Activated CD8-positive, alpha-beta T cell treated with anti-CD3 and anti-CD28 coated beads for 36 hours (primary cell): ENCODE measurements around the gene CCDC171. TPM values are rescaled to one million over a fixed set of nuclear protein-coding genes. Genes with fewer than 3 reads are reported as not detected.

ENCODE experiments used
- ATAC-seq: fragments of 200-7000 bp; cut with Tn5 transposase; one replicate; pipeline ENCODE4 v1.10.0; 2021; ENCODE audit warnings: mild to moderate bottlenecking, moderate library complexity
- CTCF ChIA-PET: fragments of 350-600 bp; sonication (Branson Sonifier 250); formaldehyde crosslinking; loops from one replicate; lab custom pipeline; 2021; ENCODE audit warnings: antibody characterized with exemption; lab: Charles Lee
- POLR2A ChIA-PET: fragments of 350-600 bp; sonication (Branson Sonifier 250); formaldehyde crosslinking; loops from one replicate; lab custom pipeline; 2021; ENCODE audit warnings: antibody characterized with exemption; lab: Charles Lee
- DNase-seq: peaks from one replicate; pipeline ENCODE4 v3.0.0-alpha.2; 2020
- H3K27ac Mint-ChIP-seq: one replicate; pipeline ENCODE4 v1.8.0; 2021; ENCODE audit warnings: mild to moderate bottlenecking, mixed read lengths
- H3K27me3 Mint-ChIP-seq: one replicate; pipeline ENCODE4 v1.8.0; 2021; ENCODE audit warnings: mixed read lengths
- H3K36me3 Mint-ChIP-seq: one replicate; pipeline ENCODE4 v1.8.0; 2021; ENCODE audit warnings: low read depth, mixed read lengths
- H3K4me1 Mint-ChIP-seq: one replicate; pipeline ENCODE4 v1.8.0; 2021; ENCODE audit warnings: low read depth, mixed read lengths
- H3K4me3 Mint-ChIP-seq: one replicate; pipeline ENCODE4 v1.8.0; 2021; ENCODE audit warnings: mild to moderate bottlenecking, moderate library complexity, mixed read lengths
- H3K9me3 Mint-ChIP-seq: one replicate; pipeline ENCODE4 v1.8.0; 2021; ENCODE audit warnings: mixed read lengths
- intact Hi-C: fragments of 100-400 bp; cut with micrococcal nuclease; formaldehyde crosslinking; loops from one replicate; pipeline ENCODE4 v1.10.0; 2022
- total RNA-seq, 2 experiments: library from RNA; stranded (reverse); gene quantifications; one replicate each; pipeline ENCODE4 v1.2.3, GENCODE V29; 2021
- TF ChIP-seq, protein P1 (sequence below): fragments of 200-600 bp; IDR thresholded peaks from one replicate; pipeline ENCODE4 v1.8.0; 2022; ENCODE audit warnings: antibody characterized with exemption, mild to moderate bottlenecking

CCDC171 gene
- total RNA-seq, 2 experiments from 2014 or later = 2.1 to 2.3 TPM

DNA sequence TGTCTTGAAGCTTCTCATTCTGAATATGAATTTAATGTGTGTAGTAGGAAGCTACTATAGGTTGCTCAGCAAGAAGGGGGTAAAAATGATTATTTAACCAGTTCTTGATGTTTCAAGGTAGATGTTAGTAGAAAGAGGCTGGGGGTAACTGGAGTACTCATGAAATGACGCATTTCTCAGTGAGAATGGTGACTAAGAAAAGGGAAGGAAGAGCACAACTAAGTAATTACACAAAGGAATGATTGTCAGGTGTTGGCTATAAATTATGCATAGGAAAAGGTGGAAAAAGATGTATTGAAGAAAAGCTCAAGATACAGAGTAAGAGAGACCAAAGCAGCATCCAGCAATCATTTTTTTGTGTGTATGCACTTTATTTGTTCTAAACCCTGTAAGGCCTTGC lies 40.6 kb upstream of the CCDC171 start:
- DNase-seq (no peak), ATAC-seq (no peak)
- H3K27ac Mint-ChIP-seq = peak overlapping the region; percentile 76
- H3K27me3 Mint-ChIP-seq = no peaks in the 10 kb centered on the region
- H3K4me3 Mint-ChIP-seq = peak overlapping the region; percentile 22
- intact Hi-C loops = loop anchor here (5.0 kb wide), 1 partner anchor 40 kb away; the partner anchor contains the start of gene CCDC171
- peaks cover 23% of the 10 kb centered on the region for H3K36me3 Mint-ChIP-seq
- TF ChIP-seq, protein P1, sequence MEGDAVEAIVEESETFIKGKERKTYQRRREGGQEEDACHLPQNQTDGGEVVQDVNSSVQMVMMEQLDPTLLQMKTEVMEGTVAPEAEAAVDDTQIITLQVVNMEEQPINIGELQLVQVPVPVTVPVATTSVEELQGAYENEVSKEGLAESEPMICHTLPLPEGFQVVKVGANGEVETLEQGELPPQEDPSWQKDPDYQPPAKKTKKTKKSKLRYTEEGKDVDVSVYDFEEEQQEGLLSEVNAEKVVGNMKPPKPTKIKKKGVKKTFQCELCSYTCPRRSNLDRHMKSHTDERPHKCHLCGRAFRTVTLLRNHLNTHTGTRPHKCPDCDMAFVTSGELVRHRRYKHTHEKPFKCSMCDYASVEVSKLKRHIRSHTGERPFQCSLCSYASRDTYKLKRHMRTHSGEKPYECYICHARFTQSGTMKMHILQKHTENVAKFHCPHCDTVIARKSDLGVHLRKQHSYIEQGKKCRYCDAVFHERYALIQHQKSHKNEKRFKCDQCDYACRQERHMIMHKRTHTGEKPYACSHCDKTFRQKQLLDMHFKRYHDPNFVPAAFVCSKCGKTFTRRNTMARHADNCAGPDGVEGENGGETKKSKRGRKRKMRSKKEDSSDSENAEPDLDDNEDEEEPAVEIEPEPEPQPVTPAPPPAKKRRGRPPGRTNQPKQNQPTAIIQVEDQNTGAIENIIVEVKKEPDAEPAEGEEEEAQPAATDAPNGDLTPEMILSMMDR = no peak
- H3K4me1 Mint-ChIP-seq = peaks cover 38% of the 10 kb centered on the region
- POLR2A ChIA-PET = interaction anchor here (1.3 to 3.4 kb wide), 4 partner anchors 10 to 41 kb away, joined by 3 to 27 read pairs (median 12); partner anchors contain the start of gene CCDC171
- CTCF ChIA-PET = interaction anchor here (0.7 to 3.1 kb wide), 10 partner anchors 12 to 234 kb away, joined by 3 to 11 read pairs (median 4); partner anchors contain the start of gene CCDC171
- H3K9me3 Mint-ChIP-seq = no peaks in the 10 kb centered on the region

DNA sequence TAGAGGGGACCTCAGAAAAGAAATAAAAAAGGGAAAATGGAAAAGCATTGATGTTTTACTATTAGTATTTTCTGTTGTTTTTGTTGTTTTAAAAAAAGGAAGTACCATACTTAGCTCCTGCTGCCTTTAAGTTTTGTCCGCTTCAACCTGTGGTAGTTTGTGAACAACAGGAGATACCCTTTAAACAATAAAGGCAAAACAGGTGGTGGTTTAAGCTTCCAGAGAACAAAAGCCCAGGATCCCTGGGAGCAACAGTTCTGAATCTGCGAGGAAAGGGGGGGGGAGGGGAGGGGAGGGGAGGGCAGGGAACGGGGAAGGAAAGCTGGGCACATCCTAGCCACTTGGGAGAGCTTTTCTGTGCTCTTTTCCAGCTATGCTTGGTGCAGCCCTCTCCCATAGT lies 40.0 kb upstream of the CCDC171 start:
- H3K4me1 Mint-ChIP-seq = peaks cover 33% of the 10 kb centered on the region
- H3K9me3 Mint-ChIP-seq = no peaks in the 10 kb centered on the region
- H3K4me3 Mint-ChIP-seq = no peak overlapping the region
- no peak overlapping the region for H3K27ac Mint-ChIP-seq
- intact Hi-C loops = loop anchor here (5.0 kb wide), 1 partner anchor 39 kb away; the partner anchor contains the start of gene CCDC171
- no peaks in the 10 kb centered on the region for H3K27me3 Mint-ChIP-seq
- ChIA-PET CTCF (interaction anchor here (0.6 to 3.1 kb wide), 9 partner anchors 12 to 235 kb away, joined by 3 to 11 read pairs (median 4); no protein-coding TSS in a partner anchor), POLR2A (interaction anchor here (3.4 kb wide), 1 partner anchor 40 kb away, joined by 27 read pairs; the partner anchor contains the start of gene CCDC171)
- TF ChIP-seq, protein P1 = no peak
- DNase-seq (no peak), ATAC-seq (no peak)
- H3K36me3 Mint-ChIP-seq = peaks cover 18% of the 10 kb centered on the region

DNA sequence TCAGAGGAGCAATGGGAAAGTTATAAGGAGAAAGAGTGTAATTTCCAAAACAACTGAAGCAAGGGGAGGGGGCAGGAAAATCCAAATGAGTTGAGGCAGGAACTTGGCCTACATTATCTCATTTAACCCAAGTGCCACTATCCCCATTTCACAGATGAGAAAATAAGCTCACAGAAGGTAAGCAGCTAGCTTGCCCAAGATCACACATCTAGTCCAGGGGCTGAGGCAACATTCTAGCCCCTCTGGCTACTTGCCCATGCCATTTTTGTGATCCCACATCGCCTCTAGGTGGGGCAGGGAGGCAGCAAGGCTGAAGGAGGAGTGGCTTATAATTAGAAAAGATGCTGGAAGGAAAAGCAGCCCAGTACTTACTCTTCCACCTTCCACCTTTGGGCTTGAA lies 39.5 kb upstream of the CCDC171 start:
- intact Hi-C loops = loop anchor here (5.0 kb wide), 1 partner anchor 39 kb away; the partner anchor contains the start of gene CCDC171
- ChIA-PET CTCF (interaction anchor here (0.6 to 1.6 kb wide), 5 partner anchors 11 to 95 kb away, joined by 3 to 8 read pairs (median 4); no protein-coding TSS in a partner anchor), POLR2A (interaction anchor here (0.7 to 1.0 kb wide), 2 partner anchors 39 to 90 kb away, joined by 3 read pairs; partner anchors contain the start of gene CCDC171)
- H3K27ac Mint-ChIP-seq = no peak overlapping the region
- DNase-seq (peak; percentile 41), ATAC-seq (no peak)
- TF ChIP-seq, protein P1 = no peak
- H3K36me3 Mint-ChIP-seq = peaks cover 15% of the 10 kb centered on the region
- no peak overlapping the region for H3K4me3 Mint-ChIP-seq
- H3K9me3 Mint-ChIP-seq = no peaks in the 10 kb centered on the region
- no peaks in the 10 kb centered on the region for H3K27me3 Mint-ChIP-seq
- H3K4me1 Mint-ChIP-seq = peaks cover 28% of the 10 kb centered on the region

DNA sequence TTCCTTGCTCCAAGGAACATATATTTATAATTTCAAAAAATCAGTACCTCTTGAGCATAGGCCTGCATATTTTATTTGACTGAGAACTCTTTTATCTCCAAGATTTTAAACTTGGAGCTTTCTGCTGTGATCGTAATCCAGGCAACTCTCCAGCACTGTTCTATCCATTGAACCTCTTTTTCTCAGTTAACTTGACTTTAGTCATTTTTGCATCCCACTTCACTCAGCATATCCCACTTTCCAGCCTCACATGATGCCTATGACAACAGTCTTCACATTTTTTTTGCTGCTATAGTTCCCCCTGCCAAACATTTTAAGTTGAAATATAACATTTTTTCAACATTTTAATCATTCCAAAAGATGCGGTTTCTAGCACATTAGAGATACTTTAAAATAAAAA lies 33.0 kb upstream of the CCDC171 start:
- ATAC-seq = no peak
- Mint-ChIP-seq H3K27me3 (no peaks in the 10 kb centered on the region), H3K36me3 (no peaks in the 10 kb centered on the region), H3K4me3 (no peak overlapping the region), H3K27ac (no peak overlapping the region), H3K4me1 (peaks cover 4% of the 10 kb centered on the region), H3K9me3 (no peaks in the 10 kb centered on the region)
- CTCF ChIA-PET = interaction anchor here (0.8 to 1.2 kb wide), 2 partner anchors 14 to 87 kb away, joined by 3 to 4 read pairs; no protein-coding TSS in a partner anchor
- no peak for DNase-seq
- POLR2A ChIA-PET = no interaction called here
- TF ChIP-seq, protein P1 = no peak
- intact Hi-C loops = no loop called here

DNA sequence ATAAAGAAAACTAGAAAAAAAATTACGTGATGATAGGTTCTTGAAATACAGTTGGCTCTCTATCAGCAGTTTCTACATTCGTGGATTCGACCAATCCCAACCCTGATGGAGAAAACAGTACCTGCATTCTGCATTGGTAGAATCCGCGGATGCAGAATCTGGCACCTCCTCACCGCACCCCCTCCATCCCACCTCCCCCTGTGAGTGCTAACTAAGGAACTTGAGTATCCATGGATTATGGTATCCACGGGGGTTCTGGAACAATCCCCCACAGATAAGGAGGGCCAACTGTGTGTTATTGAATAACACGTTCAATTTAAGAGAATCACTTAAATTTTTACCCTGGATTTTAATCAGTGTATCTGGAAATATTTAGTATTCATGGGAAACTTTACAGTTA lies 31.6 kb upstream of the CCDC171 start:
- ATAC-seq (no peak), DNase-seq (no peak)
- Mint-ChIP-seq H3K27me3 (no peaks in the 10 kb centered on the region), H3K36me3 (no peaks in the 10 kb centered on the region), H3K4me1 (peaks cover 4% of the 10 kb centered on the region), H3K4me3 (no peak overlapping the region), H3K27ac (no peak overlapping the region), H3K9me3 (no peaks in the 10 kb centered on the region)
- ChIA-PET CTCF (no interaction called here), POLR2A (interaction anchor here (3.7 kb wide), 1 partner anchor 10 kb away, joined by 14 read pairs; the partner anchor contains the start of gene PSIP1)
- intact Hi-C loops = no loop called here
- TF ChIP-seq, protein P1 = no peak
